RWPE2 (cell line): Measurements from ENCODE around the gene BLACAT1.
"Not testable (repeated sequence)": the region's sequence is repeated elsewhere in the genome, so short reads cannot be mapped to it uniquely, and the experiment has no call there.

Experiments
- ATAC-seq: fragments of 200-7000 bp; cut with Tn5 transposase; 3 replicates; pipeline ENCODE4 v1.9.1; 2021; ENCODE audit warnings: low read depth
- DNase-seq: peaks from one replicate; pipeline ENCODE4 v3.0.0-alpha.2; 2020; ENCODE audit warnings: low spot score
- H3K27ac ChIP-seq: fragments of 450-650 bp; 2 replicates; pipeline ENCODE4 v1.5.1; 2017; ENCODE audit warnings: mild to moderate bottlenecking; ENCODE audit not compliant: poor library complexity, severe bottlenecking
- H3K27me3 ChIP-seq: fragments of 250-450 bp; sonication (Bioruptor Pico); 2 replicates; pipeline ENCODE4 v1.5.1; 2021; ENCODE audit warnings: mild to moderate bottlenecking, moderate library complexity; ENCODE audit not compliant: insufficient read depth, poor library complexity, severe bottlenecking
- H3K36me3 ChIP-seq: fragments of 250-450 bp; sonication (Bioruptor Pico); 2 replicates; pipeline ENCODE4 v1.5.1; 2020; ENCODE audit warnings: low read depth, mild to moderate bottlenecking, moderate library complexity
- H3K4me1 ChIP-seq: fragments of 250-450 bp; sonication (Bioruptor Pico); 2 replicates; pipeline ENCODE4 v1.5.1; 2021; ENCODE audit warnings: mild to moderate bottlenecking, moderate library complexity; ENCODE audit not compliant: insufficient read depth, poor library complexity, severe bottlenecking
- H3K4me3 ChIP-seq: fragments of 250-450 bp; sonication (Bioruptor Pico); 2 replicates; pipeline ENCODE4 v1.5.1; 2021; ENCODE audit warnings: mild to moderate bottlenecking, moderate library complexity; ENCODE audit not compliant: severe bottlenecking
- H3K9me3 ChIP-seq: fragments of 250-450 bp; sonication (Bioruptor Pico); 2 replicates; pipeline ENCODE4 v1.5.1; 2021; ENCODE audit warnings: mild to moderate bottlenecking, moderate library complexity; ENCODE audit not compliant: severe bottlenecking
- CTCF ChIP-seq: fragments of 450-650 bp; IDR thresholded peaks from one replicate; pipeline ENCODE4 v1.5.1; 2017; ENCODE audit warnings: mild to moderate bottlenecking, moderate library complexity; ENCODE audit not compliant: poor library complexity, severe bottlenecking

Gene BLACAT1

GRCh38 chr1:205434738-205435137 lies 21.1 kb downstream of the BLACAT1 start:
- peaks cover 10% of the 10 kb centered on the region for H3K4me1 ChIP-seq
- no peak for DNase-seq
- H3K27me3 ChIP-seq: no peaks in the 10 kb centered on the region
- no peak for TF ChIP-seq CTCF
- no peaks in the 10 kb centered on the region for H3K36me3 ChIP-seq
- no peak overlapping the region for H3K27ac ChIP-seq
- H3K9me3 ChIP-seq: no peaks in the 10 kb centered on the region
- H3K4me3 ChIP-seq: no peak overlapping the region
- ATAC-seq: no peak

GRCh38 chr1:205432692-205433091 lies 23.2 kb downstream of the BLACAT1 start:
- not testable (repeated sequence) for H3K27ac ChIP-seq, ATAC-seq, H3K9me3 ChIP-seq, H3K4me1 ChIP-seq, H3K27me3 ChIP-seq, DNase-seq, H3K4me3 ChIP-seq, H3K36me3 ChIP-seq

GRCh38 chr1:205432116-205432515 lies 23.7 kb downstream of the BLACAT1 start:
- no peak for ATAC-seq
- no peaks in the 10 kb centered on the region for H3K27me3 ChIP-seq
- H3K9me3 ChIP-seq: no peaks in the 10 kb centered on the region
- no peak overlapping the region for H3K27ac ChIP-seq
- DNase-seq: no peak
- H3K36me3 ChIP-seq: no peaks in the 10 kb centered on the region
- peaks cover 2% of the 10 kb centered on the region for H3K4me1 ChIP-seq
- TF ChIP-seq CTCF: no peak
- H3K4me3 ChIP-seq: no peak overlapping the region

GRCh38 chr1:205430696-205431305 lies 25.0 kb downstream of the BLACAT1 start:
- Histone ChIP-seq H3K27me3 (no peaks in the 10 kb centered on the region), H3K27ac (no peak overlapping the region), H3K4me1 (peaks cover 2% of the 10 kb centered on the region), H3K9me3 (no peaks in the 10 kb centered on the region), H3K36me3 (no peaks in the 10 kb centered on the region), H3K4me3 (peak overlapping the region; percentile 26)
- peak; percentile 32; the same call in 1 of the 3 replicates for ATAC-seq
- peak; percentile 85 for TF ChIP-seq CTCF
- no peak for DNase-seq

- ATAC-seq (no peak), DNase-seq (no peak)
- Histone ChIP-seq H3K4me1 (peaks cover 2% of the 10 kb centered on the region), H3K27ac (no peak overlapping the region), H3K27me3 (no peaks in the 10 kb centered on the region), H3K9me3 (no peaks in the 10 kb centered on the region), H3K36me3 (no peaks in the 10 kb centered on the region), H3K4me3 (peak overlapping the region; percentile 26)
- no peak for TF ChIP-seq CTCF
These were observed 25.8 kb downstream of the BLACAT1 start for GRCh38 chr1:205429762-205430695.
